ENCODE measurements around the gene CYP26B1.

CYP26B1 gene

DNA sequence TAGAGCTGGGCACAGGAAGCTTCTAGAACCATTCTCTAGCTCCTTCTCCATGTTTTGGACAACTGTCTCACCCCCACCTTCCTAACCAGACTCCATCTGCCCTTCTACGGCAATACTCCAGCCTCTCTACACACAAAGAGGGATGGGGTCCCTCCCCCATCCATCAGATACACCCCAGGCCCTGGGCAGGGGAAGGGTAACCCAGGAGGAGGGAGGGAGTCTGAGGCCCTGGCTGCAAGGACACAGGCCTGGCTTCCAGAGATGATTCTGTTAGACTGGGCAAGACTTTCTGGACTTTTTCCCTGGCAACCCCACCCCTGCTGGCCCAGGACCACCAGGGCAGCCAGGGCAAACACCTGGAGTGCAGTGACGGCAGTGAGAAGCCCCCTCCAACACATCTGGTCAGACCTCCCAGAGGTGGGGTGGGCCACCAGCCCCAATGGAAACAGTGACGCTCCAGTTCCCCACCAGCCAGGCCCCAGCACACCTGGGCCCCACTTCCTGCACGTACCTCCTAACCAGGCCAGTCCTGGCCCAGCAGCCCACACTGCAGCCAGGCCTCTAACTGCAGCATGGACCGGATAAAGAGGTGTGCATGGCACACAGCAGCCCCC, 6.5 kb downstream of the CYP26B1 start:
- no peak for DNase-seq (ENCODE audit: extremely low read depth, low read depth)
- TF ChIP-seq, protein P1, sequence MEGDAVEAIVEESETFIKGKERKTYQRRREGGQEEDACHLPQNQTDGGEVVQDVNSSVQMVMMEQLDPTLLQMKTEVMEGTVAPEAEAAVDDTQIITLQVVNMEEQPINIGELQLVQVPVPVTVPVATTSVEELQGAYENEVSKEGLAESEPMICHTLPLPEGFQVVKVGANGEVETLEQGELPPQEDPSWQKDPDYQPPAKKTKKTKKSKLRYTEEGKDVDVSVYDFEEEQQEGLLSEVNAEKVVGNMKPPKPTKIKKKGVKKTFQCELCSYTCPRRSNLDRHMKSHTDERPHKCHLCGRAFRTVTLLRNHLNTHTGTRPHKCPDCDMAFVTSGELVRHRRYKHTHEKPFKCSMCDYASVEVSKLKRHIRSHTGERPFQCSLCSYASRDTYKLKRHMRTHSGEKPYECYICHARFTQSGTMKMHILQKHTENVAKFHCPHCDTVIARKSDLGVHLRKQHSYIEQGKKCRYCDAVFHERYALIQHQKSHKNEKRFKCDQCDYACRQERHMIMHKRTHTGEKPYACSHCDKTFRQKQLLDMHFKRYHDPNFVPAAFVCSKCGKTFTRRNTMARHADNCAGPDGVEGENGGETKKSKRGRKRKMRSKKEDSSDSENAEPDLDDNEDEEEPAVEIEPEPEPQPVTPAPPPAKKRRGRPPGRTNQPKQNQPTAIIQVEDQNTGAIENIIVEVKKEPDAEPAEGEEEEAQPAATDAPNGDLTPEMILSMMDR (IDR thresholded peaks at IDR 0.05; ENCODE audit: low read depth, low read length): no peak

DNA sequence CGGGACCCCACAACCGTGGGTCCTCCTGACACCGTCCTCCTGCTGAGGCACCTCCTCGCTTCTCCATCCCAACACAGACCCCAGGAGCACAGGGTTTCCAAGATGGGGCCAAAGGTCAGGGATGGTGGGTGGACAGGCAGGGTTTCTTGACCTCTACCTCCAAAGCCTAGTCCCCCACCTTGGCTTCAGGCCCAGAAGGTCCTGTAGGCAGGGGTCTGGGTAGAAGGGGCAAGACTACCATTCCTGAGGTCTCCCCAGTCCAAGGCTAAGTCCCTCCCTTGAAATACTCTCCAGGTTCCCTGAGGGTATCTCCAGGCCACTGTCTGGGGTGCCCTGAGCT, 7.1 kb downstream of the CYP26B1 start:
- no peak for DNase-seq (ENCODE audit: extremely low read depth, low read depth)
- TF ChIP-seq, protein P1 (IDR thresholded peaks at IDR 0.05; ENCODE audit: low read depth, low read length): no peak

DNA sequence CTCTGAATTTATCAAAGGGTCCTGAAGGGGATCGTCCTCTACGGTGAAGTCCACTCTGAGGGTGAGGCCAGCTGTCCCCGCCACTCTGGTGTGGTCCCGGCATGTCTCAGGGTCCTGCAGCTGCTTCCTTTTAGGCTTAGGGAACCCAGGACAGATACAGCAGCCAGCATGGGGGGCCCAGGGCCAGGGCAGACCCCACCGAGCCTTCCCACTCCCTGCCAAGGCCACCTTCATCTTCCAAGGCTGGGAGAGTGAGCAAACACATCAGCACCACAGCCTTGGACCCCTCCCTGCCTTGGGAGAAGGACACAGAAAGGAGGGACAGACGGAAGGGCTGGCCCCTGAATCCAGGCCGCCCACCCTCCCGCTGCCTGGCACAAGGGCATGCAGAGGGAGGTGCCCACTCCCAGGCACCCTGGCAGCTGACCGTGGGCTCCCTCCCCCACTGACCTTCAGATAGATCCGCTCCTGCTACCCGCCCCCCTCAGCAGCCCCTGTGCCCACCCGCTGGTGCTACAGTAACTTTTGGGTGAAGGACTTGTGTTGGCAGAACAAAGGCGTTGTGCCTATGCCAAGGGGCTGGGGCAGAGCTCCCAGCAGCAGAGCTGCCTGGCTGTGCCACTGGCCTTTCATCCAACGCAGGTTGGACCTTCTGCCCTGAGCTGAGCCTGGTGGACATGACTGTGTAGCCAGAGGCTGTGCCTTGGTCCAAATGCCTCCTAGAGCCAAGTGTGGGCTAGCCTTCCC, 7.6 kb downstream of the CYP26B1 start:
- TF ChIP-seq, protein P1 (IDR thresholded peaks at IDR 0.05; ENCODE audit: low read depth, low read length): no peak

DNA sequence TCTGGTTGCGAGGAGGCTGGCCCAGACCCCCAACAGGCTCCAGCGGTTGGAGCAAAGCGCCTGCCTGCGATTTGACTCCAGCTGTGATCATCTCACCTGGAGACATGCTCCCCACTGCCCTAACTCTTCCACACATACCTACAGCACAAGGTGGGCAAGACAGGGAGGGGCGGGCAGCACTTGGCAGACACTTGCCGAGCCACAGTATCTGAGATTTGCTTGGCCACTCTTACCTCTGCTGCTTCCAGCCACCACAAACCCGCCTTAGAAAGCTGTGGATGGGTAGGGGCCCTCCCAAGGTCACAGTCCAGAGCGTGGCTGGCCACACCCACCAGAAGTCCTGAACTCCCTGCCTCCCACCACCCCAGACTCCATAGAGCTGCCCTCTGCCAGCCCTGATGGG, 8.2 kb downstream of the CYP26B1 start:
- no peak for DNase-seq (ENCODE audit: extremely low read depth, low read depth)
- TF ChIP-seq, protein P1 (IDR thresholded peaks at IDR 0.05; ENCODE audit: low read depth, low read length): no peak

More for the DNA sequence above, 7.6 kb downstream of the CYP26B1 start:
- DNase-seq (ENCODE audit: extremely low read depth, low read depth): no peak

DNA sequence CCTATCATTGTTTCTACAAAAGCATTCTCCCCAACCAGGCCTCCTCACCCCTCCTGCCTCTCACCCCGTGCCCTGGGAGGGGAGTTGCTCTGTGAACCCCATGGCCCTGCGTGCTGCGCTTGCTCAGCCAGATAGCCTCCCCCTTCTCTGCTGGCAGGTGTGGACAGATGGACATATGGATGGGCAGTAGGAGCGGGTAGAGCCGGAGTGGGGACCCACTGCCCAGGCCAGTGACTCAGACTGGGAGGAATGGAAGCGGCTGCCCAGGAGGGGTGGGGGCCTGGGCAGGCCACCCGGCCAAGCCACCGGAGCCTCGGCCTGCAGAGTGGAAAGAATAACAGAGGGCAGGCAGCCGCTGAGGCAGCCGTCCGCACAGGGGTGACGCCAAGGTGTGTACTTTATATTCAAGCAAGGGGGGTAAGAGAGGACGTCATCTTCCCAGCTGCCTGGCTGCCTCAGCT, 8.7 kb downstream of the CYP26B1 start:
- TF ChIP-seq, protein P1 (IDR thresholded peaks at IDR 0.05; ENCODE audit: low read depth, low read length): no peak
- DNase-seq (ENCODE audit: extremely low read depth, low read depth): no peak

DNA sequence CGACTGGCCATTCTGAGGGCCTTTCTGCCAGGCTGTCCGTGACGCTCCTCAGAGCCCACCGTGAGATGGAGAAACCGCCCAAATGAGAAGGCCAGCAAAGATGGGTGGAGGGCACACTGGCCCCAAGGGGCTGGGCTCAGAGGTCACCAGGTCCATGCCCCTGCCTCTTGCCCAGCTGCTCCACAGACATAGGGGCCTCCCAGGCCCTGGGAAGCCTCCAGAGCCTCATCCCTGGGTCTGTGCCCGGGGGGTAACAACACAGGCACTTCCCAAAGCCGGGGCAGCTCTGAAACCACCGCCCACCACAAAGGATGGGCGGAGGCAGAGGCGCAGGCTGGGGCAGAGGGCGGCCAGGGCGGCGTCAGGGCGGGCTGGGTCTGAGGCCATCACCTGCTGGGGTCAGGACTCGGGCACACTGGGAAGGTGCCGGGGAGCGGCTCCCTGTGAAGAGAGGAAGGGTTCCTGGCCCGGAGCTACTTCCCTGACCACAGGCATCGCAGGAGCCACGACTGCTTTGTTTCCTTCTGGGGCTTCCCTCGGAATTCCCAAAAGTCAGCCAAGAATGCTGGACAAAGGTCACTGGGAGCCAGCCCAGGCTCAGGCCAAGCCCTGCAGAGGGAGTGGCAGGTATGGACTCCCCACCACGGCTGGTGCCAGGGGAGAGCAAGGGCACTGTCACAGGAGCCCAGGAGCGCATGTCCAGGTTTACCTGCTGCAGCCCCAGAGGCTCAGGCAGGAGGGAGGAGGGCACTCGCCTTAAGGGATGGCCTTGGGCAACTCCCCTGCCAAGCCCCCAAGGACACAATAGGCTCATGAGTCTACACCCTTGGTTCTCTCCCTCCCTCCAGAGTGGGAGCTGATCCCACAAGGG, 9.4 kb downstream of the CYP26B1 start:
- TF ChIP-seq, protein P1 (IDR thresholded peaks at IDR 0.05; ENCODE audit: low read depth, low read length): no peak
- DNase-seq (ENCODE audit: extremely low read depth, low read depth): no peak
